NB4 (cell line): ENCODE data around the gene SAMM50.

Source experiments
- POLR2A ChIP-seq: IDR thresholded peaks from 2 replicates; pipeline ENCODE4 v1.6.1; 2011; ENCODE audit warnings: mild to moderate bottlenecking; ENCODE audit not compliant: insufficient read length; ENCODE audit errors: extremely low read depth
- TF ChIP-seq, protein P1 (sequence below): IDR thresholded peaks from one replicate; pipeline ENCODE4 v1.5.1; 2012; ENCODE audit warnings: low read depth, low read length
- TF ChIP-seq, protein P2 (sequence below): IDR thresholded peaks from 2 replicates; pipeline ENCODE4 v1.6.1; 2011; ENCODE audit warnings: low read depth, low read length

DNA sequence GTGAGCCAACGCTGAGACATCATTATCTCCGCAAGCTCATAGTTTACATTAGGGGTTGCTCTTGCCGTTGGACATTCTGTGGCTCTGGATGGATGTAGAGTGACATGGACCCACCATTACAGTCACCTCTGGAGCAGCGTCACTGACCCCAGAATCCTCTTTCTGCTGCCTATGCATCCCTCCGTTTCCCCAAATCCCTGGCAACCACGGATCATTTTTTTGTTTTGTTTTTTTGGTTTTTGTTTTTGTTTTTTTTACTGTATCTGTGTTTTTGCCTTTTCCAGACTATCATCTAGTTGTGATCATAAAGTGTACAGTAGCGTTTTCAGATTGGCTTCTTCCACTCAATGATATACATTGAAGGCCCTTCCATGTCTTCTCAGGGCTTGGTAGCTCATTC lies 72.8 kb downstream of the SAMM50 start:
- TF ChIP-seq, protein P1, sequence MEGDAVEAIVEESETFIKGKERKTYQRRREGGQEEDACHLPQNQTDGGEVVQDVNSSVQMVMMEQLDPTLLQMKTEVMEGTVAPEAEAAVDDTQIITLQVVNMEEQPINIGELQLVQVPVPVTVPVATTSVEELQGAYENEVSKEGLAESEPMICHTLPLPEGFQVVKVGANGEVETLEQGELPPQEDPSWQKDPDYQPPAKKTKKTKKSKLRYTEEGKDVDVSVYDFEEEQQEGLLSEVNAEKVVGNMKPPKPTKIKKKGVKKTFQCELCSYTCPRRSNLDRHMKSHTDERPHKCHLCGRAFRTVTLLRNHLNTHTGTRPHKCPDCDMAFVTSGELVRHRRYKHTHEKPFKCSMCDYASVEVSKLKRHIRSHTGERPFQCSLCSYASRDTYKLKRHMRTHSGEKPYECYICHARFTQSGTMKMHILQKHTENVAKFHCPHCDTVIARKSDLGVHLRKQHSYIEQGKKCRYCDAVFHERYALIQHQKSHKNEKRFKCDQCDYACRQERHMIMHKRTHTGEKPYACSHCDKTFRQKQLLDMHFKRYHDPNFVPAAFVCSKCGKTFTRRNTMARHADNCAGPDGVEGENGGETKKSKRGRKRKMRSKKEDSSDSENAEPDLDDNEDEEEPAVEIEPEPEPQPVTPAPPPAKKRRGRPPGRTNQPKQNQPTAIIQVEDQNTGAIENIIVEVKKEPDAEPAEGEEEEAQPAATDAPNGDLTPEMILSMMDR: no peak
- TF ChIP-seq POLR2A: no peak
- TF ChIP-seq, protein P2, sequence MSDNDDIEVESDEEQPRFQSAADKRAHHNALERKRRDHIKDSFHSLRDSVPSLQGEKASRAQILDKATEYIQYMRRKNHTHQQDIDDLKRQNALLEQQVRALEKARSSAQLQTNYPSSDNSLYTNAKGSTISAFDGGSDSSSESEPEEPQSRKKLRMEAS: no peak
